ENCODE results near the gene CALCB. TPM values are rescaled to one million over a fixed set of nuclear protein-coding genes. Genes with fewer than 3 reads are reported as not detected.

Gene CALCB
- total RNA-seq, 1 donor from 2014 or later = not detected

DNA sequence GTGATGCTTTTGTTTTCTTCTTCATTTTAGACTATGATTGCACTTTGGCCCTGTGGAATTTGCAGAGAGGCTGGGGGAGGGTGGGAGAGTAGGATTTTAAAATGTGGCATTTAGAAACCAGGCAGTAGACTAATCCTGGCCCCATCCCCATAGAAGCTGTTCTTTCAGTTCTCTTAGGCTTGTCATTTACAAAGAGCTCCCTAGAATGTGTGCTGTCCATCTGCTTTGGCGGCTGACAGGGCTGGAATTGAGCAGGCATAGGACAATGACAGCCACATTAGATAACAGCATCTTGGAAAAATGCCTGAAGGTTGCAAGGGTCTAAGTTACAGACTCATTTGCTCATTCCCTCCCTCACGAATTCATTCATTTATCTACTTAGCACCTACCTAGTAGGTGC is 51.1 kb downstream of the CALCB start:
- H3K9me3 Mint-ChIP-seq = no peaks in the 10 kb centered on the region
- no peaks in the 10 kb centered on the region for H3K36me3 Mint-ChIP-seq
- TF ChIP-seq, protein P1, sequence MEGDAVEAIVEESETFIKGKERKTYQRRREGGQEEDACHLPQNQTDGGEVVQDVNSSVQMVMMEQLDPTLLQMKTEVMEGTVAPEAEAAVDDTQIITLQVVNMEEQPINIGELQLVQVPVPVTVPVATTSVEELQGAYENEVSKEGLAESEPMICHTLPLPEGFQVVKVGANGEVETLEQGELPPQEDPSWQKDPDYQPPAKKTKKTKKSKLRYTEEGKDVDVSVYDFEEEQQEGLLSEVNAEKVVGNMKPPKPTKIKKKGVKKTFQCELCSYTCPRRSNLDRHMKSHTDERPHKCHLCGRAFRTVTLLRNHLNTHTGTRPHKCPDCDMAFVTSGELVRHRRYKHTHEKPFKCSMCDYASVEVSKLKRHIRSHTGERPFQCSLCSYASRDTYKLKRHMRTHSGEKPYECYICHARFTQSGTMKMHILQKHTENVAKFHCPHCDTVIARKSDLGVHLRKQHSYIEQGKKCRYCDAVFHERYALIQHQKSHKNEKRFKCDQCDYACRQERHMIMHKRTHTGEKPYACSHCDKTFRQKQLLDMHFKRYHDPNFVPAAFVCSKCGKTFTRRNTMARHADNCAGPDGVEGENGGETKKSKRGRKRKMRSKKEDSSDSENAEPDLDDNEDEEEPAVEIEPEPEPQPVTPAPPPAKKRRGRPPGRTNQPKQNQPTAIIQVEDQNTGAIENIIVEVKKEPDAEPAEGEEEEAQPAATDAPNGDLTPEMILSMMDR (IDR thresholded peaks at IDR 0.05; ENCODE audit: unreplicated experiment) = no peak
- H3K4me3 Mint-ChIP-seq = no peak overlapping the region
- no peaks in the 10 kb centered on the region for H3K4me1 Mint-ChIP-seq
- H3K27me3 Mint-ChIP-seq (ENCODE audit: low read depth) = peaks cover 76% of the 10 kb centered on the region
- no peak overlapping the region for H3K27ac Mint-ChIP-seq
- no peak for DNase-seq (ENCODE audit: low spot score in 2 of 2, unreplicated experiment in 2 of 2)

DNA sequence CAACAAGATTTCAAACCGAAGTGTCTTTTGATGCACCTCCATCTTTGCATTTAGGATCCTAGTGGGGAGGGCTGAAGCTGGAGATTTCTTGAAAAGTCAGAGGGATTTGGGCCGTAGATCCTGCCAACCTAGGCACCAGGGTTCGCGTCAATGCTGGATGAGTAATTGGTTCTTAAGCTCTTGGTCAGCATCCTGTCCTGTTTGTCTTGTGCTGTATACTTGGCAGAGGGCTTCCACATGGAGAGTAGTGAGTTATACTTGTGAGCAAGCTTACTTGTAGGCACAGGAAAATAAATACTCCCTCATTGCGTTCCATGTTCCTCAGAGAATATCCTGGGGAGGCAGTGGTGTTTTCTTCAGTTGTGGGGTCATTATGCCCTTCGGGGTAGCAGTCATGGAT is 53.9 kb downstream of the CALCB start:
- H3K36me3 Mint-ChIP-seq = no peaks in the 10 kb centered on the region
- peaks cover 81% of the 10 kb centered on the region for H3K27me3 Mint-ChIP-seq (ENCODE audit: low read depth)
- H3K27ac Mint-ChIP-seq = no peak overlapping the region
- no peaks in the 10 kb centered on the region for H3K4me1 Mint-ChIP-seq
- TF ChIP-seq, protein P1 (IDR thresholded peaks at IDR 0.05; ENCODE audit: unreplicated experiment) = no peak
- no peaks in the 10 kb centered on the region for H3K9me3 Mint-ChIP-seq
- no peak overlapping the region for H3K4me3 Mint-ChIP-seq
- no peak for DNase-seq (ENCODE audit: low spot score in 2 of 2, unreplicated experiment in 2 of 2)

Other genes with a start within 250 kb of the CALCB start
- gene CYP2R1, start 181.4 kb upstream of the CALCB start, total RNA-seq = 12.8 to 15.5 TPM (median 13.8 TPM) in 3 replicates
- gene CALCA, start 101.2 kb upstream of the CALCB start, total RNA-seq = not detected in 3 replicates
- not detected in 3 replicates for gene INSC, start 41.3 kb downstream of the CALCB start, total RNA-seq

All from mesothelial cell of epicardium (in vitro differentiated cells).